GM21447 (cell line): Measurements from ENCODE around the gene PRKAR1B.

Source experiments
- ATAC-seq: cut with Tn5 transposase; IDR thresholded peaks from one replicate; pipeline ENCODE4 v1.9.1; 2021; ENCODE audit not compliant: unreplicated experiment

The PRKAR1B gene

GRCh38 chr7:727104-727805 is at the start of gene PRKAR1B:
Gene PRKAR1B (minus strand): TSS chr7:727281. CDS start chr7:711505, 15,776 bp downstream.
- ATAC-seq = peak; percentile 36

GRCh38 chr7:776381-776780 is 49.3 kb upstream of the PRKAR1B start:
- ATAC-seq = no peak

- ATAC-seq = no peak
Measured at GRCh38 chr7:774161-775109, 47.4 kb upstream of the PRKAR1B start.

- ATAC-seq = no peak
Measured at GRCh38 chr7:773622-773915, 46.5 kb upstream of the PRKAR1B start.

- no peak for ATAC-seq
Measured at GRCh38 chr7:772861-773621, 46.0 kb upstream of the PRKAR1B start.

GRCh38 chr7:772392-772791 is 45.3 kb upstream of the PRKAR1B start:
- ATAC-seq = no peak

- ATAC-seq = no peak
Measured at GRCh38 chr7:772005-772294, 44.9 kb upstream of the PRKAR1B start.

- ATAC-seq = no peak
Measured at GRCh38 chr7:771234-772004, 44.3 kb upstream of the PRKAR1B start.

GRCh38 chr7:770741-771166 is 43.7 kb upstream of the PRKAR1B start:
- ATAC-seq = no peak

- no peak for ATAC-seq
Measured at GRCh38 chr7:770336-770735, 43.3 kb upstream of the PRKAR1B start.

- no peak for ATAC-seq
Measured at GRCh38 chr7:768881-769504, 41.9 kb upstream of the PRKAR1B start.

- no peak for ATAC-seq
Measured at GRCh38 chr7:767941-768731, 41.1 kb upstream of the PRKAR1B start.

- ATAC-seq = no peak
Measured at GRCh38 chr7:767580-767940, 40.5 kb upstream of the PRKAR1B start.

- ATAC-seq = no peak
Measured at GRCh38 chr7:765383-765782, 38.3 kb upstream of the PRKAR1B start.

- no peak for ATAC-seq
Measured at GRCh38 chr7:763762-764161, 36.7 kb upstream of the PRKAR1B start.

- no peak for ATAC-seq
Measured at GRCh38 chr7:762885-763284, 35.8 kb upstream of the PRKAR1B start.

GRCh38 chr7:761631-762030 is 34.5 kb upstream of the PRKAR1B start:
- no peak for ATAC-seq

- ATAC-seq = no peak
Measured at GRCh38 chr7:761101-761500, 34.0 kb upstream of the PRKAR1B start.

GRCh38 chr7:760006-760405 is 32.9 kb upstream of the PRKAR1B start:
- no peak for ATAC-seq

- ATAC-seq = no peak
Measured at GRCh38 chr7:759569-759968, 32.5 kb upstream of the PRKAR1B start.
